AG04449 (cell line): Measurements from ENCODE around the gene TFPI.
"Not testable (repeated sequence)": the region's sequence is repeated elsewhere in the genome, so short reads cannot be mapped to it uniquely, and the experiment has no call there.

ENCODE experiments used
- CTCF ChIA-PET: fragments of 350-600 bp; formaldehyde crosslinking; extraction: SDS; loops from one replicate; lab custom pipeline; 2021; ENCODE audit warnings: antibody characterized with exemption; lab: Yijun Ruan, JAX
- POLR2A ChIA-PET: fragments of 400-600, 350-600 bp; formaldehyde crosslinking; extraction: SDS; loops from one replicate; lab custom pipeline; 2020; ENCODE audit warnings: antibody characterized with exemption, inconsistent platforms; lab: Yijun Ruan, JAX
- DNase-seq: peaks from one replicate; pipeline ENCODE4 v3.0.0-alpha.2; 2010; ENCODE audit warnings: low read depth, low spot score
- H3K4me3 ChIP-seq: 2 replicates; pipeline ENCODE4 v1.5.1; 2011; ENCODE audit warnings: low read depth, mild to moderate bottlenecking, control low read depth, low read length
- TF ChIP-seq, protein P1 (sequence below): IDR thresholded peaks from one replicate; pipeline ENCODE4 v1.5.1; 2011; ENCODE audit warnings: mild to moderate bottlenecking, moderate library complexity, low read length, control low read depth, inconsistent platforms; ENCODE audit not compliant: insufficient read depth; ENCODE audit errors: missing control alignments

The TFPI gene

GRCh38 chr2:187525163-187525900, 28.9 kb downstream of the TFPI start:
- CTCF ChIA-PET = interaction anchor here (0.7 to 2.4 kb wide), 7 partner anchors 10 to 766 kb away, joined by 3 to 17 read pairs (median 5); partner anchors contain the start of gene GULP1
- DNase-seq = no peak
- TF ChIP-seq, protein P1, sequence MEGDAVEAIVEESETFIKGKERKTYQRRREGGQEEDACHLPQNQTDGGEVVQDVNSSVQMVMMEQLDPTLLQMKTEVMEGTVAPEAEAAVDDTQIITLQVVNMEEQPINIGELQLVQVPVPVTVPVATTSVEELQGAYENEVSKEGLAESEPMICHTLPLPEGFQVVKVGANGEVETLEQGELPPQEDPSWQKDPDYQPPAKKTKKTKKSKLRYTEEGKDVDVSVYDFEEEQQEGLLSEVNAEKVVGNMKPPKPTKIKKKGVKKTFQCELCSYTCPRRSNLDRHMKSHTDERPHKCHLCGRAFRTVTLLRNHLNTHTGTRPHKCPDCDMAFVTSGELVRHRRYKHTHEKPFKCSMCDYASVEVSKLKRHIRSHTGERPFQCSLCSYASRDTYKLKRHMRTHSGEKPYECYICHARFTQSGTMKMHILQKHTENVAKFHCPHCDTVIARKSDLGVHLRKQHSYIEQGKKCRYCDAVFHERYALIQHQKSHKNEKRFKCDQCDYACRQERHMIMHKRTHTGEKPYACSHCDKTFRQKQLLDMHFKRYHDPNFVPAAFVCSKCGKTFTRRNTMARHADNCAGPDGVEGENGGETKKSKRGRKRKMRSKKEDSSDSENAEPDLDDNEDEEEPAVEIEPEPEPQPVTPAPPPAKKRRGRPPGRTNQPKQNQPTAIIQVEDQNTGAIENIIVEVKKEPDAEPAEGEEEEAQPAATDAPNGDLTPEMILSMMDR = no peak
- H3K4me3 ChIP-seq = no peak overlapping the region
- POLR2A ChIA-PET = no interaction called here

- DNase-seq = no peak
- no peak overlapping the region for H3K4me3 ChIP-seq
- ChIA-PET POLR2A (no interaction called here), CTCF (interaction anchor here (1.0 to 1.6 kb wide), 4 partner anchors 10 to 59 kb away, joined by 3 to 4 read pairs (median 3); no protein-coding TSS in a partner anchor)
- TF ChIP-seq, protein P1 = no peak
These were observed 30.9 kb downstream of the TFPI start for GRCh38 chr2:187523325-187523724.

GRCh38 chr2:187520121-187520624, 34.1 kb downstream of the TFPI start:
- ChIA-PET CTCF (interaction anchor here (0.8 to 3.9 kb wide), 4 partner anchors 10 to 61 kb away, joined by 3 to 22 read pairs (median 5); no protein-coding TSS in a partner anchor), POLR2A (no interaction called here)
- H3K4me3 ChIP-seq = no peak overlapping the region
- TF ChIP-seq, protein P1 = no peak
- DNase-seq = no peak

- TF ChIP-seq, protein P1 = no peak
- ChIA-PET POLR2A (no interaction called here), CTCF (interaction anchor here (0.8 to 3.9 kb wide), 4 partner anchors 10 to 61 kb away, joined by 3 to 22 read pairs (median 6); no protein-coding TSS in a partner anchor)
- no peak overlapping the region for H3K4me3 ChIP-seq
- DNase-seq = no peak
These were observed 34.7 kb downstream of the TFPI start for GRCh38 chr2:187519419-187520120.

DNA sequence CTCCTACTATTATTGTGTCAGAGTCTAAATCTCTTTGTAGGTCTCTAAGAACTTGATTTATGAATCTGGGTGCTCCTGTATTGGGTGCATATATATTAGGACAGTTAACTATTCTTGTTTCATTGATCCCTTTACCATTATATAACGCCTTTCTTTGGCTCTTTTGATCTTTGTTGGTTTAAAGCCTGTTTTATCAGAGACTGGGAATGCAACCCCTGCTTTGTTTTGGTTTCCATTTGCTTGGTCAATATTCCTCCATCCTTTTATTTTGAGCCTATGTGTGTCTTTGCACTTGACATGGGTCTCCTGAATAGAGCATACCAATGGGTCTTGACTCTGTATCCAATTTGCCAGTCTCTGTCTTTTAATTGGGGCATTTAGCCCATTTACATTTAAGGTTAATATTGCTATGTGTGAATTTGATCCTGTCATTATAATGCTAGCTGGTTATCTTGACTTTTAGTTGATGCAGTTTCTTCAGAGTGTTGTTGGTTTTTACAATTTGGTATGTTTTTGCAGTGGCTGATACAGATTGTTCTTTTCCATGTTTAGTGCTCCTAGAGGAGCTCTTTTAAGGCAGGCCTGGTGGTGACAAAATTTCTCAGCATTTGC, 36.4 kb downstream of the TFPI start:
- CTCF ChIA-PET = interaction anchor here (1.8 to 3.9 kb wide), 2 partner anchors 18 to 63 kb away, joined by 5 to 22 read pairs; no protein-coding TSS in a partner anchor
- H3K4me3 ChIP-seq, DNase-seq, POLR2A ChIA-PET: not testable (repeated sequence)

- H3K4me3 ChIP-seq, DNase-seq, POLR2A ChIA-PET: not testable (repeated sequence)
- CTCF ChIA-PET = interaction anchor here (1.8 to 4.8 kb wide), 3 partner anchors 17 to 65 kb away, joined by 5 to 29 read pairs (median 11); no protein-coding TSS in a partner anchor
These were observed 37.4 kb downstream of the TFPI start for GRCh38 chr2:187516630-187517510.
